HG02852 (cell line): ENCODE data around the gene ABCC10.
"Not testable (repeated sequence)": the region's sequence is repeated elsewhere in the genome, so short reads cannot be mapped to it uniquely, and the experiment has no call there.

Experiments
- ATAC-seq: cut with Tn5 transposase; IDR thresholded peaks from one replicate; pipeline ENCODE4 v1.9.1; 2021; ENCODE audit warnings: mild to moderate bottlenecking, moderate library complexity; ENCODE audit not compliant: unreplicated experiment

ABCC10 gene

DNA sequence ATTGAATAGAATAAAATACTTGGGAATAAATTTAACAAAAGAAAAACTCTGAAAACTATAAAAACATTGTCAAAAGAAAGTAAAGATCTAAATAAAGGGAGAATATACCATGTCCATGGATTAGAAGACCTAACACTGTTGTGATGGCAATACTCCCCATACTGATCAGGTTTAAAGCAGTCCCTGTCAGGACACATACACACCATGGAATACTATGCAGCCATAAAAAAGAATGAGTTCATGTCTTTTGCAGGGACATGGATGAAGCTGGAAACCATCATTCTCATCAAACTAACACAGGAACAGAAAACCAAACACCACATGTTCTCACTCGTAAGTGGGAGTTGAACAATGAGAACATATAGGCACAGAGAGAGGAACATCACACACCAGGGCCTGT is 16.6 kb upstream of the ABCC10 start:
- ATAC-seq: not testable (repeated sequence)

GRCh38 chr6:43412541-43412940 is 14.8 kb upstream of the ABCC10 start:
- no peak for ATAC-seq

DNA sequence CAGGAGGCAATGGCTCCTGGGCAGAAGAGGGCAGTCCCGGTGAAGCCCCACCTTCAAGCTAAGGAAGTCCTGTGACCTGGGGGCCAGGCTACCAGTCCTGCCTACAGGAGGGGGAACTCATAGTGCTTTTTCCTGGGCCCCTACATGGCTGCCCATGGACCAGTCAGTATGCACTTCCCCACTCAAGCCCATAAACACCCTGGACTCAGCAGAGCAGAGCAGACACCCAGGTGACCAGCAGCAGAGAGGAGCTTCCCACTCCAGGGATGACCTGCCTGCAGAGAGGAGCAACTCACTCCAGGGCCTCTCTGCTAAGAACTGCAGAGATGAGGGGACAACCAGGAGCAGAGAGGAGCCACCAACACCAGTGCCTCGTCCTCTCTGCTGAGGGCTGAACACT is 14.3 kb upstream of the ABCC10 start:
- ATAC-seq: no peak

DNA sequence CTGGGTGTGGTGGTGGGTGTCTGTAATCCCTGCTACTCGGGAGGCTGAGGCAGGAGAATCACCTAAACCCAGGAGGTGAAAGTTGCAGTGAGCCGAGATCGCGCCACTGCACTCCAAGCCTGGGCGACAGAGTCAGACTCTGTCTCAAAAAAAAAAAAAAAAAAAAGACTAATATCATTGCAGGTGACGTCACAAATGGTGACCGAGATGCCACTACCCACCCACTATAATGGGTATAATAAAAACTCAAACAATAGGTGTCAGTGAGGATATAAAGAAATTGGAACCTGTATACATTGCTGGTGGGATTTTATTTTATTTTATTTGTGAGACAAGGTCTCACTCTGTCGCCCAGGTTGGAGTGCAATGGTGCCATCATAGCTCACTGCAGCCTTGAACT is 12.1 kb upstream of the ABCC10 start:
- not testable (repeated sequence) for ATAC-seq

- no peak for ATAC-seq
Observed at GRCh38 chr6:43416935-43417334, 10.4 kb upstream of the ABCC10 start.

GRCh38 chr6:43420012-43420709 is 7.2 kb upstream of the ABCC10 start:
- ATAC-seq: no peak

DNA sequence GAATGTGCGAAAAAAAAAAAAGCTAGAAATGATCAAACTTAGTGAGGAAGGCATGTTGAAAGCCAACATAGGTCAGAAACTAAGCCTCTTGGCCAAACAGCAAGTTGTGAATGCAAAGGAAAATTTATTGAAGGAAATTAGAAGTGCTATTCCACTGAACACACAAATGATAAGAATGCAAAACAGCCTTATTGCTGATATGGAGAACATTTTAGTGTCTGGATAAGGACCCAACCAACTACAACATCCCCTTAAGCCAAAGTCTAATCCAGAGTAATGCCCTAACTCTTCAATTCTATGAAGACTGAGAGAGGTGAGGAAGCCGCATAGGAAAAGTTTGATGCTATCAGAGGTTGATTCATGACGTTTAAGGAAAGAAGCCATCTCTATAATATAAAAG is 5.5 kb upstream of the ABCC10 start:
- ATAC-seq: no peak

GRCh38 chr6:43425083-43425482 is 2.3 kb upstream of the ABCC10 start:
- ATAC-seq: not testable (repeated sequence)

DNA sequence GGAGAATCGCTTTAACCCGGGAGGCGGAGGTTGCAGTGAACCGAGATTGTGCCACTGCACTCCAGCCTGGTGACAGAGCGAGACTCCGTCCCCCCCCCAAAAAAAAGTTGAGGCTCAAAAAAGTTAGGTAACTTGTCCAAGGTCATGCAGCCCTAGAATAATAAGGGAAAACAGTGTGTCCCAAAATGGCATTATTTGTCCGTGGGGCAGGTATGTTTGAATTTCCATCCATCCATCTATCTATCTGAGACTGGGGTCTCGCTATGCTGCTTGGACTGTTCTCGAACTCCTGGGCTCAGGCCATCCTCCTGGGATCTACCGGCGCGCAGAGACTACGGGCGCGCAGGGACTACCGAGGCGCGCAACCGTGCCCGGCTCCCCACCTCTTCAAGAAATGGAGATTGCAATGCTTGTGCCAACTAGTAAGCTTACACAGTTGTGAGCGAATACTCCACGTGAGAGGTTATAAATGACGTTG is 374 bp upstream of the ABCC10 start:
- ATAC-seq: no peak

DNA sequence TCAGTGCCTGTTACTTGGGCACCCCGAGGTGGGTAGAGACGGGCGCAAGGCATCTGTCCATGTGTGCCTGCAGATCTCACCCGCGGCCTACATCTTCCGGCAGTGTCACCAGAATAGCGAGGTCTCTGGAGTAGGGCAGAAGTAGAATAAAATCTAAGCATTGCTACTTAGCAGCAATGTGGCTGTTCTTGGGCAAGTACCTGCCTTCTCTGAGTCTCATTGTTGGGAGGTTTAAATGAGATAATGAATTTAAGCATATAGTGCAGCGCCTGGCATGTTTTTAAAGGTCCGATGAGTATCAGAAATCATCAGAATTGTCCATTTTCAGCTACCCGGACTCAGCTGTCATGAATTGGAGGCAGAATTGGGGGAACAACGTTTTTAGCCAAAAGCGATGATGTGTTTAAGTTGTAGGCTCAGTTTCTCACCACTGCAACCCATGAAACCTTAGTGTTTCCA is 800 bp downstream of the ABCC10 start:
- ATAC-seq: no peak

DNA sequence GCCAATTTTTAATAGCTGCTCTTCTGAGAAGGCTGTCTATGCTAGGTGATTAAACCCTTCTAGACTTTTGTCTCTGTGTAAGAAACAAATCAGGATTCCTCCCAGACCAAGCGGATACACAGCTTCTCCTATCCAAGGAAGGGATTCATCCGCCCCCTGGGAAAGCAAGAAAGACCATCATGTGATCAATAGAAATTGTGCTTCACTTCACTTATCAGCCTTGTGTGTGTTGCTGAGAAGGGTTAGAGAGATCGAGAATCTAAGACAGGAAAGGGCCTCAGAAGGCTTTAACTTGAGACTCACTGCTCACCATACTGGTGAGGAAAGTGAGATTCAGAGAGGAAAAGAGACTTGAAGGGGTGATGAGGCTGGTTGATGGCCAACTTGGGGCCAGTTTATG is 1.5 kb downstream of the ABCC10 start:
- no peak for ATAC-seq

DNA sequence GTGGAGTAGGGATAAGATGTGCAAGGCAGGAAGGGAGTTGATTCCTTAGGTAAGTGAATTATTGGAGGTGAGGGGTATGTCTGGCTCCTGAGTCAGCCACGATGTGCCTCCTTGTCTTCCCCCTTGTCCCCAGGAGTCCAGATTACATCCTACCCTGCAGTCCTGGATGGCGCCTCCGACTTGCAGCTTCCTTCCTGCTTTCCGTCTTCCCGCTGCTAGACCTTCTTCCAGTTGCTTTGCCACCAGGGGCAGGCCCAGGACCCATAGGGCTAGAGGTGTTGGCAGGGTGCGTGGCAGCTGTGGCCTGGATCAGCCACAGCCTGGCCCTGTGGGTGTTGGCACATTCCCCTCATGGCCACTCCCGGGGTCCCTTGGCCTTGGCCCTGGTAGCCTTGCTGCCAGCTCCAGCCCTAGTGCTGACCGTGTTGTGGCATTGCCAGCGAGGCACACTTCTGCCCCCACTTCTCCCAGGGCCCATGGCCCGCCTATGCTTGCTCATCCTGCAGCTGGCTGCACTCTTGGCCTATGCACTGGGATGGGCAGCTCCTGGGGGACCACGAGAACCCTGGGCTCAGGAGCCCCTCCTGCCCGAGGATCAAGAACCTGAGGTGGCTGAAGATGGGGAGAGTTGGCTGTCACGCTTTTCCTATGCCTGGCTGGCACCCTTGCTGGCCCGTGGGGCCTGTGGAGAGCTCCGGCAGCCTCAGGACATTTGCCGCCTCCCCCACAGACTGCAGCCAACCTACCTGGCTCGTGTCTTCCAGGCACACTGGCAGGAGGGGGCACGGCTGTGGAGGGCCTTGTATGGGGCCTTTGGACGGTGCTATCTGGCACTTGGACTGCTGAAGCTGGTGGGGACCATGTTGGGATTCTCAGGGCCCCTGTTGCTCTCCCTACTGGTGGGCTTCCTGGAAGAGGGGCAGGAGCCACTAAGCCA is 4.9 kb downstream of the ABCC10 start:
- no peak for ATAC-seq

GRCh38 chr6:43433148-43433547 is 5.8 kb downstream of the ABCC10 start:
- ATAC-seq: no peak

GRCh38 chr6:43434001-43434840 is 6.9 kb downstream of the ABCC10 start:
- no peak for ATAC-seq

- ATAC-seq: no peak
Observed at GRCh38 chr6:43434943-43435342, 7.6 kb downstream of the ABCC10 start.

GRCh38 chr6:43435682-43436437 is 8.5 kb downstream of the ABCC10 start:
- no peak for ATAC-seq

- no peak for ATAC-seq
Observed at GRCh38 chr6:43436577-43437282, 9.4 kb downstream of the ABCC10 start.

GRCh38 chr6:43437700-43438099 is 10.4 kb downstream of the ABCC10 start:
- ATAC-seq: no peak

DNA sequence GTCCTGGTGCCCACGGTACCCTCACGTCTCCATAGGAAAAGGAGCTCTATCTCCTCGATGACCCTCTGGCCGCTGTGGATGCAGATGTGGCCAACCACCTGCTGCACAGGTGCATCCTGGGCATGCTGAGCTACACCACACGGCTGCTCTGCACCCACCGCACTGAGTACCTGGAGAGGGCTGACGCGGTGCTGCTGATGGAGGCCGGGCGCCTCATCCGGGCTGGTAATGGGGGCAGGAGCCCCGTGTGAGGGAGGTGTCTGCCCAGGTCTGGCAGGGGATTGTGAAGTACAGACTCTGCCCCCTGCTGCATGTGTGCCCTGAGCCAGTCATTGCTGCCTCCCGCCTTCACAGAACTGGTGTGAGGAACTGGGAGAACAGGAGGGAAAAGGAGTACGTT is 15.6 kb downstream of the ABCC10 start:
- no peak for ATAC-seq

DNA sequence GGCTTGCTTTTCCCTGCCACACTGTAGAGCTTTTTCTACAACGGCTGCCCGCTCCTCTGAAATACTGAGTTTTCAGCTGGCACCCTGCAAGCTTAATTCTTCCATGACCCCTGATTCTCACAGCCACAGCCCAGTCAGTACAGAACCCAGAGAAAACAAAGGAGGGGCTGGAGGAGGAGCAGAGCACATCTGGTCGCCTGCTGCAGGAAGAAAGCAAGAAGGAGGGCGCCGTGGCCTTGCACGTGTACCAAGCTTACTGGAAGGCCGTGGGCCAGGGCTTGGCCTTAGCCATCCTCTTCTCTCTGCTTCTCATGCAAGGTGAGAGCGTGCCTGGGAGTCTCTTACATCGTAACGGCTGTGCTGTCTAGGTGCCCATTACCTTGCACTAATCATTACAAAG is 16.7 kb downstream of the ABCC10 start:
- ATAC-seq: no peak
